Inflammatory macrophage treated with lipopolysaccharide for 4 hours (primary cell): Measurements from ENCODE around the gene MS4A1.
A peak's percentile ranks its signal among the peaks of the same experiment; 100 is the strongest.
"Not testable (repeated sequence)": the region's sequence is repeated elsewhere in the genome, so short reads cannot be mapped to it uniquely, and the experiment has no call there.

Experiments used
- DNase-seq: peaks from one replicate; pipeline ENCODE4 v3.0.0-alpha.2; 2020

Gene MS4A1

DNA sequence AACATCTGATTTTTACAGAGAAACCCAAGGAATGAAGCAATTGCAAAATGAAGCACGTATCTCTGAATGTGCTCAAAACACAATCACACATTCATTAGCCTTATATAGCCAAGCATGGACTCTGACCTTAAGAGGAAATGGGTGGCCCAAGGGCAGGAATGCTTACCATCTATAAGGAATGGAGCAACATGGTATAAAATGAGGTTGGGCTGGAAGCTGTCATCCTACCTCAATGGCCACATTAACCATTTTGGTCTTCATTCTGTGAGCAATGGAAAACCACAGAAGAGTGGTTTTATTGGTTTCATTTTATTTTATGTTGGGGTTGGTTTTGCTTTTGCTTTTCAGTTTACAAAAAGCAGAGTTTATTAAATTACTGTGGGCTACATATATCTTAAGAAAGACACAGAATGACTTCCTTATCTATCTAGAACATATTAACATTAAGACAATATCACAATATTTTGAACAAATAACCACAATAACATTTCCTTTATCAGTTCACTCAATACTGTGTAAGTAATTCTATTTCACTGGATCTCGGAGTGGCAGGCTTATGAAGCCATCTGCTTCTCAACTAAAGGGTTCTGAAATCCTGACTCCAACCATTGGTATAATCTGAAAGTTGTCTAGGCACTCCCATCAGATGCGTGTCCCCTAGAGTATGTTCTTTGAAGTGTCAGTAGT is 48.7 kb downstream of the MS4A1 start:
- peak; percentile 29 for DNase-seq

DNA sequence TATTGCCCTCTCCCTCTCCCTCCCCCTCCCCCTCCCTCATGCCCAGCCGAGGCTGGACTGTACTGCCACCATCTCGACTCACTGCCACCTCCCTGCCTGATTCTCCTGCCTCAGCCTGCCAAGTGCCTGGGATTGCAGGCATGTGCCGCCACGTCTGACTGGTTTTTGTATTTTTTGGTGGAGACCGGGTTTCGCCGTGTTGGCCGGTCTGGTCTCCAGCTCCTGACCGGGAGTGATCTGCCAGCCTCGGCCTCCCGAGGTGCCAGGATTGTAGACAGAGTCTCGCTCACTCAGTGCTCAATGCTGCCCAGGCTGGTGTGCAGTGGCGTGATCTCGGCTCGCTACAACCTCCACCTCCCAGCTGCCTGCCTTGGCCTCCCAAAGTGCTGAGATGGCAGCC is 54.0 kb downstream of the MS4A1 start:
- not testable (repeated sequence) for DNase-seq

DNA sequence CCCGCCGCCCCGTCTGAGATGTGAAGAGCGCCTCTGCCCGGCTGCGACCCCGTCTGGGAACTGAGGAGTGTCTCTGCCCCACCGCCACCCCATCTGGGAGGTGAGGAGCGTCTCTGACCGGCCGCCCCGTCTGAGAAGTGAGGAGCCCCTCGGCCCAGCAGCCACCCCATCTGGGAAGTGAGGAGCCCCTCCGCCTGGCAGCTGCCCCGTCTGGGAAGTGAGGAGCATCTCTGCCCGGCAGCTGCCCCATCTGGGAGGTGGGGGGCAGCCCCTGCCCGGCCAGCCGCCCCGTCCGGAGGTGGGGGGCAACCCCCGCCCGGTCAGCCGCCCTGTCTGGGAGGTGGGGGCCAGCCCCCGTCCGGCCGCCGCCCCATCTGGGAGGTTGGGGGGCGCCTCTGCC is 54.6 kb downstream of the MS4A1 start:
- DNase-seq = not testable (repeated sequence)

DNA sequence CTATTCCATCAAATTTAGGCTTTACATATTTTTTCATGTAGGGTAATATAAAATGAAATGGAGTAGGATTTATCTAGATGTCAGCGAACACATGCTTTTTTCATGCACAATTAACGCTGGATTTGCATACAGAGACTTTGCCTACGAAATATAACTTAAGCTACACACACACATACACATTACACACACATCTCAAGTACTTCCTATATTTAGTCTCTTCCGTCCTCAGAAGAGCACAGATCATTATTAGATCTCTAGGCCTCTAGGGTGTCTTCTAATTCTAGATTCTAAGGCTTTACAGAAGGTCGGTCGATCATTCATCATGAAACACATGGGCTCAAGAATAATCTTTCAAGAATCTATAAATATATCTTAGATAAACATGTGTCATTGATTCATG is 55.7 kb downstream of the MS4A1 start:
- DNase-seq = no peak

DNA sequence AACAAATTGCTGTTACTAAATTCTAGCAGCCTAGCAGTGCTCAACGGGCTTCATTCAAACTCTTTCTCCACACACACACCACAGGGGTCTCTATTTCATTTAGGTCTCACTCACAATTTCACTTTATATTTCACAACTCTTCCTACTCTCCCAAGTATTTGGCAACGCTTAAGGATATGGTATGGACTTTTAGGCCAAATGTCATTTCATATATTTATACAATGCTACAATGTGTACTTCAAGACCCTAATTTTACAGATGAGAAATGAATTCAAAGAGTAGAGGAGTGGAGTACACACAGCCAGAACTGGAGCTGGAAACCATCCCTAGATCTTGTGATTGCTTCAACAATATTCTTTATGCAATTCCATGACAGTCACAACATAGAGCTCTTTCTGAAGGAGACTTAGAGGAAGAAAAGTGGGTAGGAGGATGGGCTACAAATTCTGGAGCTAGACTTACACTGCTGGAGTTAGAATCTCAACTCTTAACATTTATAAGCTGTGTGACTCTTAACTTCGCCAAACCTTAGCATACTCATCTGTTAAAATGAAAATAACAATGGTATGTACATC is 57.1 kb downstream of the MS4A1 start:
- no peak for DNase-seq

DNA sequence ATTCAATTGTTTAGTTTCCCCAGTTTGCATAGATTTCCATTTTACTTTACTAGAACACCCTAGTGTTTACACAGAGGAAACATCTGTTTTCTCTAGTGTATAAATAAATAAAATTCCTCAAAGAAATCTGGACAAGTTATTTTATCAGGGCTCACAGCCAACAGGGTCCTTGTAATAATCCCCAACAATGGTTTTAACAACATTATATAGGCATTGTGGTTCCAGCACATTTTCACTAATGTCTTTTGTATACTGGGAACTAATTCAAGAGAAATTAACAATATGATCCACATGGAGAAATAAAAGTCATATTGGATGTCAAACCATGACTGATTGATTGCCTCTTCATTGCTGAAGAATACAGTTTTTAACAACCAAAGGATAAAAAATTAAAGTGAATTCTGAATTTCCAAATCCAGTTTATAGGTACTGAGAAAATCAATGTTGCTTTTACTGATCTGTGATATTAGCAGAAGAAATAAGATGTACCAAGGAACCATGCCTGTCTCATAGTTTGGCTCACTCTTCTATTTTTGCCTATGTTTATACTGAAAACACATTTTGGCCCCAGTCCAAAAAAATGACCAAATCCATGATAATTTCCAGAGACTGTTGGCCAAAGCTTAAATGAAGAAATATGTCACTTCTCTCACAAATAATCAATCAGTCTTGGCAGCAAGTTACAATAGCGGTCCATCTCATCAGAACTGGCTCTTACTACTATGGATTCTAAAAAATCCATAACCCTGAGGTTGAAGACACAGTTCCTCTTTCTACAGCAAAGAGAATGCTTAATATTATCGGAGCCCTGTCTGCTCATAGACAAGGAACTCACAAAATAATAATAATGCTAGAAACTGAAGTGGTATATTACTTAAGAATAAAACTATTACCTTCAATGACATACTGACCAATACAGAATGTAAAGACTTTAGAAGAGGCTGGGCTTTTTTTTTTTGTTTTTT is 58.1 kb downstream of the MS4A1 start:
- DNase-seq = no peak

DNA sequence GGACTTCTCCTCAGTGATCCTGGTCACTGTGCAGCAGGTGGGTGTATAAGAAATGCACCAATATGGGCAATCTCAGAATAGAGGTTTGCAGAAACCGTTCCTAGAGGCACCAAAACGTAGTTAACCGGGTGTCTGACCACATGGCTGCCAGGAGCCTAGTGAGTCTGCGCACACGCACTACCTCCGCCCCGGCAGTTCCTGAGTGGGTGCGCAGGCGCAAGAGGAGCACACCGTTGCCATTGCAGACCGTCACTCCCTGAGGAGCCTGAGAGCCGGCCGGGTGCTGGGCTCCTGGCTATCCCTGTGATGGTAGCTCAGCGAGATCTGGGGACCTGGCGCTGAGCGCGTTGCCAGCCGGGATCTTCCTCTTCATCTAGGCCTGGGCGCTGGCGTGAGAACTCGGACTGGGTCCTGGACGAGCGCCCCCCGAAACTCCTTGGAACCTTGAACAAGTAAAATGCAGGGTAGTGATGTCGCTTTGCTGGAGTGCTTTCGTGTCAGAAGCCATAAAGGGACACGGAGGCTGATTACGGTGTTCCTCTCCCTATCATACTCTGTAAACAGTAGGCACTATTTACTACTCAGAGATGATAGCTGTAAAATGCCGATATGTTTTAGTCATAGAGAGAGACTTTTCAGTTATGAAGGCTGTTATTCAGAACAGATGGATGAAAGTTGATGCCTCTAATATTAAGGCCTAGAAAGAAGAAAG is 59.7 kb downstream of the MS4A1 start, which contains the start of gene MS4A13:
Gene MS4A13, plus strand, starts transcription at position 249 of the 712 bp plus-strand sequence. CDS start 2,692 bp downstream, outside the sequence.
- DNase-seq = no peak
